Renal pelvis (tissue), 4 donors: Measurements from ENCODE around the gene MYBPC3. TPM values are rescaled to one million over a fixed set of nuclear protein-coding genes. Genes with fewer than 3 reads are reported as not detected.

Experiments used
- DNase-seq: peaks from one replicate; pipeline ENCODE4 v3.0.0-alpha.2; 2013
- polyA plus RNA-seq, 3 donors: library from polyadenylated mRNA; unstranded; fragments of 120-200 nt; gene quantifications; one replicate each; pipeline ENCODE4 v1.2.1, GENCODE V29; 2013; ENCODE audit not compliant: insufficient read length in 3 of 3

Gene MYBPC3
- polyA plus RNA-seq, 3 donors, result 0.07 to 0.14 (median 0.10) TPM

DNA sequence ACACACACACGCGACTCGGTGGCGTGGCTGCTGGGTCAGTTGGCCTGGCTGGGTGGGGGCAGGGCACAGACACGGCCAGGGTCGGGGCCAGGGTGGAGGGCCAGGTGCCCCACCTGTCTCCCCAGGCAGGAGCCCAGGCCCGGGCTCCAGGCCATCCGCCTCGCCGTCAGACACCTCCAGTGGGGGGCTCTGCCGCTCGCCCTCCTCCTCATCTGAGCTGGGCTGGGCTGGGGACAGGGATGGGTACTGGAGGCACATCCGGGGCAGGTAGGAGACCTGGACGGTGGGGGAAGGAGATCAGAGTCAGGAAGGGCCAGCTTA lies 6.2 kb upstream of the MYBPC3 start:
- no peak for DNase-seq

DNA sequence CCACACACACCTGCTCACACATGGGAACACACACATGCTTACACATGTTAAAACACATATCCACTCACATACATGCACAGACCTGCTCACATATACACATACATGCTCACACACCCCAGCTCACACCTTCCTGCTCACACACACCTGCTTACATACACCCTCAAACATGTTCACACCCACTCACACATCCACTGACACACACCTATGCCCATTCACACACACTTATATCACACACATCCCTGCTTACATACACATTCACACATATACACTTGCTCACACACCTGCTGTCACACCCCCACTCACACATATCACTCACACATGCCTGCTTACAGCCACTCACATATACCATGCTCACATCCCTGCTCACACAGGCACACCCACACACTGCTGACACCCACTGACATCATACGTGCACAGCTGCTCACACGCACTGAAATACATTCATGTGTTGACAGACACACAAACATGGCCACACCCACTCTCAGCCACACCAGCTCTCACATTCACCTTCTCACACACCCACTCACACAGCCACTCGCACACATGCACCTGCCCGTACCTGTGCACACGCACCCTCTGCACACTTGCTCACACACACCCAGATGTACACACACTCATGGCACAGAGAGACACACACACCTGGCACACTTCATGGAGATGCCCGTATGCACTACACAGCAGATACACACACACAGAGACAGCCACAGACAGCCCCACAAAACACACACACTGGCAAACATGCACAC lies 5.7 kb upstream of the MYBPC3 start:
- DNase-seq, result no peak

- no peak for DNase-seq
Observed at GRCh38 chr11:47356998-47357329, 4.5 kb upstream of the MYBPC3 start.

GRCh38 chr11:47356129-47356997 lies 3.9 kb upstream of the MYBPC3 start:
- DNase-seq, result no peak

GRCh38 chr11:47355283-47356128 lies 3.0 kb upstream of the MYBPC3 start:
- peak; percentile 90 for DNase-seq

- no peak for DNase-seq
Observed at GRCh38 chr11:47354913-47355282, 2.4 kb upstream of the MYBPC3 start.

DNA sequence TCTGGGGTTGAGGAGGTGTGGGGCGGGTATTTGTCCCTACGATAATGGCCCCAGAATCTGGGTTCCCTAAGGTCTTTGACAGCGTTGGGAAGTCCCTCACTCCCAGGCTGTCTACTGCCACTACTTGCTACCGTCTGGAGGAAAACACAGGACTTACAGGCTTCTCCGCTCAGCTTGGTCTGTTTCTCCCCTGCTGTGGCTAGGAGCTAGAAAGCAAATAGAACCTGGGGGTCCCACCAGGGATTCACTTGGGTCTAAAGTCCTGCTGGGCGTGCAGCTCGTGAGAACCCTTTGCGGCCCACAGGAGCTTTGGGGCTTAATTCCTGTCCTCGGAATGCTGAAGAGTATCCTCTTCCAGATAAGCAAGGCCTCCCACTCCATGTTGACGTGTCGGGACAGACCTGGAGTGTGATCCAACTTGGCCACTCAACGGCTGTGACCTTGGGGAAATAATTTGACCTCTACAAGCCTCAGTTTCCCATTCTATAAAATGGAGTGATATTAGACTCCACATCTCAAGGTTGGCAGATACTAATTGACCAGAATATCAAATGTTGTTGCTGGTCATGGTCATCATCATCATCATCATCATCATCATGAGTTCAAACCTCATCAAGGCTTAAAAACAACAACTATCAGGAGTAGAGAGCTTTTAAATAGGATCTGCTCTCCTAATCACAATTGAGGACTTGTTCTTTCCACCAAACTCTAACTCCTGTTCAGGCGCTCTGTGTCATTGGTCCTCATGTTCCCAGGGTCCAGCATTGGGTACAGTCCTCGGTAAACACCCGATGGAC lies 1.7 kb upstream of the MYBPC3 start:
- DNase-seq, result no peak

DNA sequence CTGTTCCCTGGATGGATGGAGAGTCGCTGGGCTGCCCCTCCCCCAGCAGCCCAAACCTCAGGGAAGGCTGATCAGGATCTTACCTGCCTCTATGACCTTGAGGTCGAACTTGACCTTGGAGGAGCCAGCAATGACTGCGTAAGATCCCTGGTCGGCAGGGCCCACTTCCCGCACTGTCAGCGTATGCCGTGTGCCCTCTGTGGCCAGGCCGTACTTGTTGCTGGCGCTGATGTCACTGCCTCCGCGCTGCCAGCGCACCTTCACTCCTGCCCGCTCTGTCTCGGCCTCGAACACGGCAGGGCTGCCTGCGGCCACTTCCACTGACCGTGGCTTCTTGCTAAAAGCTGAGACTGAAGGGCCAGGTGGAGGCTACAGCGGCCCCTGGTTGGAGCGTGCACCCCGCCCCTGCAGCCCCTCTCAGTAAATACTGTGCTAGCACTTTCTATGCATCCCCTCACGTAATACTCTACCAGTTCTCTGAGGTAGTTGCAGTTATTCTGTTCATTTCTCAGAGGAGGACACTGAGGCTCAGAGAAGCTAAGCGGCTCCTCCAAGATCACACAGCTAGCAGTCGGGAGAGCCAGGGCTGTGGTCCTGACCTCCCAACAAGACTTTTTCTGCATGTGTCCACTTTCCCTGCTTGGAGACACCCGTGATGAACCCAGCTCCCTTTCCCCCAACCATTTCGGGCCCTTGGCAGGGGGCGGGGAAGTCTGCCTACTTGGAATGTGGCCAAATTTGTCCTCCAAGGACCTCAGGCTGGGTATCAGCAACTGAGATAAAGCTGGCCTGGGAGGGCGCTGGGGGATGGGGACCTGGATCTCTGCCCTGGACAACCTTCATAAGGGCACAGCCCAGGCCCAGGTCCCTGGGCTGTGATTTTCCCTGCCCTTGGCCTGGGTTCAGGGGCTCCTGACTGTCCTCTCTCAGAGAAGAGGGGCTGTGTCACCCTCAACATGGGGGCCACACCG lies 1.1 kb downstream of the MYBPC3 start:
- no peak for DNase-seq

DNA sequence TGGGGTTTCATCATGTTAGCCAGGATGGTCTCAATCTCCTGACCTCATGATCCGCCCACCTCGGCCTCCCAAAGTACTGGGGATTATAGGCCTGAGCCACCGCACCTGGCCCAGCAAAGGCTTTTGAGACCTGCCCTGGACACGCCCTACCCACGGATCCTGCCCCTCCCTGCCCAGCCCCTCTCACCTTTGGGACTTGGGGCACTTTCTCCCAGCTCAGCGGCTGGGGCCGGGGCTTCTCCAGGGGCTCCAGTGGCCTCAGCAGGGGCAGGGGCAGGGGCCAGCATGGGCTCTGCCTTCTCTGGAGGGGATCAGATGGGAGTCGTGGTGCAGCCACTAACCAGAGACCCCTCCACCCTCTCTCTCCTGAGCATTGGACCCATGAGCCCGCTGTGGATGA lies 2.2 kb downstream of the MYBPC3 start:
- DNase-seq, result no peak

- DNase-seq, result no peak
Observed at GRCh38 chr11:47349521-47350095, 2.9 kb downstream of the MYBPC3 start.

DNA sequence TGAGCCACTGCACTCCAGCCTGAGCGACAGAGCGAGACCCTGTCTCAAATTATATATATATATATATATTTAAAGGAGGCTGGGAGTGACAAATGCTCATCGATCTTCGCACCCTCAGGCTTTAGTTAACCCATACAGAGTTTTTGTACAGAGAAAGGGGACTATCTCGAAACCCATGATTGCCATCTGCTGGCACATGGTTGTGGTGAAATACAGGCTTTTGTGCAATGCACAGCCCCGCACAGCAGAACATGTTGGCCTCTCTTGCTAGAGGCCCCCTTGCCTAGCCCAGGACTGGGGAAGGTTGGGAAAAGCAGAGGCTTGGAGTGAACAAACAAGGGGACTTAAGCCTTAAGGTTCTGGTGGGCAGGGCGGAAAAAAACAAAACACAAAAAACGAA lies 3.6 kb downstream of the MYBPC3 start:
- DNase-seq, result no peak

- DNase-seq, result no peak
Observed at GRCh38 chr11:47348131-47348802, 4.2 kb downstream of the MYBPC3 start.

DNA sequence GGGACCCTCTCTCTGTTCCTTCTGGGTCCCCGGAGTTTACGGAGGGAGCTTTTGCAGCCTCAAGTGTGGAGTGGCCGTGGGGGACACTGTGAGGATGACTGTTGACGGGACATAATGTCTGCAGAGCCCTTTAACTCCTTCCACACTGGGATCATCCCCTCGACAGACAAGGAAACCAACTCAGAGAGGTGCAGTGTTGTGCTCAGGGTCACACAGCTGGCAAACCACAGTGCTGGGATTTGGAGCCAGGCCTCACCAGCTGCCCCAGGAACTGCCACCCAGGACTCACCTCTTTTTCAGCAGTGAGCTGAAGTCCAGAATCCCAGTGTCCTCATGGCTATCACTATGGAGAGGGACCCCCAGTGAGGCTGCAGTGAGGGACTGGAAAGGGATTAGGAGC lies 5.4 kb downstream of the MYBPC3 start:
- no peak for DNase-seq

GRCh38 chr11:47345890-47346563 lies 6.5 kb downstream of the MYBPC3 start:
- DNase-seq, result no peak

GRCh38 chr11:47342854-47343253 lies 9.6 kb downstream of the MYBPC3 start:
- no peak for DNase-seq

DNA sequence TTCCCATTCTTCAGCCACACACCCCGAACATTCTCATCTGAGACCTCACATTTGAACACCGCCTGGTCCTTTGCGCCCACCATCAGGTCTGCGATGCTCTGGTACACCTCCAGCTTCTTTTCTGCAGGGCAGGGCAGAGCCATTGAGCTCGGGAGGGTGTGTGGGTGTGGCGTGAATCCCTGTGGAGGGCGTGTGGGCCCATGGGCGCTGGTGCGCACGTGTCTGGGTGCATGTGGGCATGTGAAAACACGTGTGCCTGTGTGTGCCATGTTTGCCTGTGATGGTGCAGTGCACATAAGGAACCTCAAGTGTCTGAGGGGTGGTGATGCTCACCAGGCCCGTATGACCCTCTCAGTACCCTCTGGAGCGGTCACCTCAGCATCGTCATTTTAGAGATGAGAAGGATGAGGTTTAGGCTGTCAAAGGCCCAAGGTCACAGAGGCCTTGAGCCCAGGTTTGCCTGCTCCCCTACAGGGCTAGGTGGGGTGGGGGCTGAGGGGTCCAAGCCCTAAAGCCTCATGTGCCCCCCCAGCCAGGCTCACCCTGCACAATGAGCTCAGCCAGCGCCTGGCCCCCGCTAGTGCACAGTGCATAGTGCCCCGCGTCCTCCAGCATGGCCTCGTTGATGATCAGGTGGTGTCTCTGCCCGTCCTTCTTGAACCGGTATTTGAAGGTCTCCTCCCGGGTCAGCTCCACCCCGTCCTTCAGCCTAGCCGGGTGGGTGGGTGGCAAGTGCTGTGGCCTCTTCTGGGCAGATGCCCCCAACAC lies 10.3 kb downstream of the MYBPC3 start:
- no peak for DNase-seq

- no peak for DNase-seq
Observed at GRCh38 chr11:47340980-47341775, 11.3 kb downstream of the MYBPC3 start.
